NCI-H187 (cell line): Measurements from ENCODE around the gene MRPL21.

Experiments
- DNase-seq, 2 experiments: peaks; one replicate each; lab custom pipeline; 2025; lab: John Stamatoyannopoulos, UW

Gene MRPL21

GRCh38 chr11:68903288-68904247 lies at the start of gene MRPL21, which contains the start of gene IGHMBP2:
Gene MRPL21 (minus strand): TSS chr11:68903832. CDS start chr11:68903810, 22 bp downstream.
Gene IGHMBP2 (plus strand): TSS chr11:68903891. CDS start chr11:68903953, 62 bp downstream.
- DNase-seq: peak; percentile 52 to 58

DNA sequence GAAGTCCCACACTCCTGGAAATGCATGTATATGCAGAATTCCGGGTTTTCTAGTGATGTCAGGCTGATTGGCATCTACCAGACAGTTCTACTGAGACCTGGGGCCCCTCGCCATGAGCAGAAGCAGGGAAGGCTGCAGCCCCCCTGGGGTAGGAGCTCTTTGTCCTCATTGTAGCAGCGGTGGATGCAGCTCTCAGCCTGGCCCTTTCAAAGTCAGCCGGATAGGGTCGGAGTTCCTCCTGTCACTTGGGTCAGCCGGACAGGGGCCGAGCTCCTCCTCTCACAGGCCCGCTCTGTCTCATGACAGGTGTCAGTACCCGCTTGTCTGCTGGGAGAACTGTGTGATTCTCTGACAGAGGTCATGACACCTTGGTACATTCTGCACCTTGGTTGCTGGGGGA lies 47.1 kb upstream of the MRPL21 start:
- DNase-seq: no peak

- no peak for DNase-seq
These were observed 46.6 kb upstream of the MRPL21 start for GRCh38 chr11:68950270-68950669.

DNA sequence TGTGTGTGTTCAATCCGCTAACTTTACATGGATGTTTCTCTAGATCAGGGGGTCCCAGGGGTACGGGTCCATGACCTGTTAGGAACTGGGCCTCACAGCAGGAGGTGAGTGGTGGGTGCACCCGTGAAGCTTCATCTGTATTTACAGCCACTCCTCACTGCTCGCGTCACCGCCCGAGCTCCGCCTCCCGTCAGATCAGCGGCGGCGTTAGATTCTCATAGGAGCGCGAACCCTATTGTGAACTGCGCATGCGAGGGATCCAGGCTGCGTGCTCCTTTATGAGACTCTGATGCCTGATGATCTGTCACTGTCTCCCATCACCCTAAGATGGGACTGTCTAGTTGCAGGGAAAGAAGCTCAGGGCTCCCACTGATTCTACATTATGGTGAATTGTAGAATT lies 45.3 kb upstream of the MRPL21 start:
- DNase-seq: no peak

GRCh38 chr11:68948496-68948895 lies 44.9 kb upstream of the MRPL21 start:
- DNase-seq: no peak

- DNase-seq: no peak
These were observed 43.5 kb upstream of the MRPL21 start for GRCh38 chr11:68947151-68947550.

- DNase-seq: no peak
These were observed 42.9 kb upstream of the MRPL21 start for GRCh38 chr11:68946416-68947090.

- no peak for DNase-seq
These were observed 39.2 kb upstream of the MRPL21 start for GRCh38 chr11:68942751-68943271.

GRCh38 chr11:68942095-68942620 lies 38.5 kb upstream of the MRPL21 start:
- DNase-seq: no peak

DNA sequence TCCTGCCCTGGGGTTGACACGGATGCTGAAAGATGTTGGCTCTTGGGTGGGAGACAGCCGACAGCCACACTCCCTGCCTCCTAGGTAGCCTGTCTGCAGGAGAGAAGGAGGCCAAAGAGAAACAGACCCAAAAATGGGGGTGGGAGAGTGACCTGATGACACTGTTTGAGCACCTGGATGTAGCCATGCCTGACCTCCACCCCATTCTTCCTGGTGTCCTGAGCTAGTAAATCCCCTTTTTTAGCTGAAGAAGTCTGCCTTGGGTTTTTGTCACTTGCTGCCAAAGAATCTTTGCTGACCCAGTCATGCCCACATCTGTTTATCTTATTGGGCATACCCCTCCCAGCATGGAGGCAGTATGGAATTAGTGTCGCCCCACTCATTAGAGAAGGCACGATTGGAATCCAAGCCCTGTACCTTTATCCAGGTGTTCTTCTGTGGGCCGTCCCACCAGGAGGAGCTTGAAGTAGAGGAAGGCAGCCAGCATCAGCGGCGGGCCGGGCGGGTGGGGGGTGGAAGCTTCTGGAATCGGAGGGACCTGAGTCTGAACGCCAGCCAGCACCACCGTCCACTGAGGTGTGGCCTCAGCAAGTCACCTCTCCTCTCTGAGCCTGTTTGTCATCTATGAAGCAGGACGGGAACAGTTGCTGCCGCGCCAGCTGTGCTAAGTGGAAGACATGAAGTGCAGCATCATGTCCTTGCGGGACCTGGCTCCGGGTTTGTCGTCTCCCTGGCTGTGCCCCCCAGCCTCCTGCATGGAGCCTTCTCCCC lies 37.9 kb upstream of the MRPL21 start:
- no peak for DNase-seq

- no peak for DNase-seq
These were observed 37.2 kb upstream of the MRPL21 start for GRCh38 chr11:68940651-68941323.

DNA sequence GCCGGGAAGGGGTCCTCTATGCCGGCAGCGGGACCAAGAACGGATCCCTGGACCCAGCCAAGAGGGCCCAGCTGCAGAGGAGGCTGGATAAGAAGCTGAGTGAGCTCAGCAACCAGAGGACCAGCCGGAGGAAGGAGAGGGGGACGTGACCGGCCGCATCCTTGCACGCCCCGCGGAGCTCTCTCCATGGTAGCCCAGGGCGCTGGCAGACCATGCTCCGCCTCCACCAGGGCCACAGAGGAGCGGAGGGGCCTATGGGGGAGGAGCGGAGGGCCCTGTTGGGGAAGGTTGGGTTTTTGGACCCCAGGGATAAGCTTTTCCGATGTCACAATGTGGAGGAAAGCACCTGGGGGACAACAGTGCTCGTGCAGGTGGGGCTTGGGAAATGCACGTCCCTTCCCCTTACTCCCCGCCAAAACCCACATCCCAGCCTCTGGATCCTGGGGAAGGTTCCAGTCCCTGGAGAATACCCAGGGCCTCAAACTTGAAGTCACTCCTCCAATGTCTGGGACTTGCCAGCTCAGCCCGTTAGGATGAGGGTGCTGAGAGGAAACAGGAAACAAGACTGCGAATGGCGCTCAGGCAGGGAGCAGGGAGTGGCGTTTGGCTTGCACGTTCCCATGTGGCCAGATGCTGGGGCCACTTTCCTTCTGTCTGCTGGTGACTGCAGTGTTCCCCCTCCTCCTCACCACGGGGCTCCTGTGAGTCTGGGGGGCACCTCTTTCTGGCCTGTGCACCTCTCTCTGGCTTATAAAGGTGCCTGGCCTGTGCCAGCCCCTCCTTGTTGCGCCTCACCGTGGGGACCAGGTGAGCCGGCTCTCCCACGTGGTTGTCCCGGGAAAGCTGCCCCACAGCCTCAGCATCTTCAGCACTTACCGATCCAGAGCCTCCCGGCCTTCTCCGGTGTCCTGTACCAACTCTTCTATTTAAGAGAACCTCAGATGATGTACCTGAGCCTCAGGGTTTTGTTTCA lies 36.2 kb upstream of the MRPL21 start:
- DNase-seq: no peak

DNA sequence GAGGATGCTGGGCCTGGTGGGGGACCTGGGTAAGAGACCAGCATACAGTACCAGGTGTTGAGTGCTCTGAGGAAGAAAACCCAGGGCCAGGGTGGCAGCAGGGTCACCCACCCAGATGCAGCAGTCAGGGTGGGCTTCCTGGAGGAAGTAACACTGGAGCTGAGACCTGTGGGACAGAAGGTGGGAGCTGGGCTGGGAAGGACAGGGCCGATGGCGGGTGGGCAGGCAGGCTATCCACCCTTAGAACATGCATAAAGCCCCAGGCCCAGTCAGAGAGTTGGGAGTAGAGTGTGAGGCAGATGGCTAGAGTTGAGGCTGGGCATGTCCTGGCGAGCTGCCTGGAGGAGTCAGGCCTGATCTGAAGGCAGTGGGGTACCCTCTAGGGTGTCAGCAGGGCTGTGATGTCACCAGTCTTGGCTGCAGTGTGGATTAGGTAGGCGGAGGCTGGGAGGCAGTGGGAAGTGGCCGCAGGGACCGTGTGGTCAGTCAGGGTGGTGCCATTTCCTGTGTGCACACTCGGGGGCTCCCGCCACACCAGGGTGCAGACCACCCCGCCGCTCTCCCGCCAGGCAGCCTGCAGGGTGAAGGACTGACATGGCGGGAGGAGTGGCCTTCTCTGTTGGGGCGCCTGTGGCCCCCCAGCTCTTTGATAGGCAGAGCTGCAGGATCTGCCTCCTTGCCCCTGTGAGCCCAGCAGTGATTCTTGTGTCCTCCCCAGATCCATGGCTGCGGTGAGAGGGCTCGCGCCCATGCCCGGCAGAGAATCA lies 35.4 kb upstream of the MRPL21 start:
- no peak for DNase-seq

DNA sequence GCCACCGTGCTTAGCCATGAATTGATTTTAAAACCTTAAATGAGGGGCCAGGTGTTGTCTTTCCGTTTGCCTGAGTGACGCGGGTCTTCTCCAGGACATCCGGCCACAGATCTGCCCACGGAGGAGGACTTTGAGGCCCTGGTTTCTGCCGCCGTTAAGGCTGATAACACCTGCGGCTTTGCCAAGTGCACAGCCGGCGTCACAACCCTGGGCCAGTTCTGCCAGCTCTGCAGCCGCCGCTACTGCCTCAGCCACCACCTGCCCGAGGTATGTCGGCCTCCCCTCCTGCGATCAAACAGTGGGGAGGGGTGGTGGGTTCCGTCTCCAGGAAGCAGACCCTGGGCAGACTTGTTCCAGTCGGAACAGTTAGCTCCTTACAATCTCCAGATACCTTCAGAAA lies 34.5 kb upstream of the MRPL21 start:
- DNase-seq: no peak

- DNase-seq: no peak
These were observed 33.3 kb upstream of the MRPL21 start for GRCh38 chr11:68936676-68937620.

GRCh38 chr11:68936358-68936636 lies 32.7 kb upstream of the MRPL21 start:
- DNase-seq: no peak

DNA sequence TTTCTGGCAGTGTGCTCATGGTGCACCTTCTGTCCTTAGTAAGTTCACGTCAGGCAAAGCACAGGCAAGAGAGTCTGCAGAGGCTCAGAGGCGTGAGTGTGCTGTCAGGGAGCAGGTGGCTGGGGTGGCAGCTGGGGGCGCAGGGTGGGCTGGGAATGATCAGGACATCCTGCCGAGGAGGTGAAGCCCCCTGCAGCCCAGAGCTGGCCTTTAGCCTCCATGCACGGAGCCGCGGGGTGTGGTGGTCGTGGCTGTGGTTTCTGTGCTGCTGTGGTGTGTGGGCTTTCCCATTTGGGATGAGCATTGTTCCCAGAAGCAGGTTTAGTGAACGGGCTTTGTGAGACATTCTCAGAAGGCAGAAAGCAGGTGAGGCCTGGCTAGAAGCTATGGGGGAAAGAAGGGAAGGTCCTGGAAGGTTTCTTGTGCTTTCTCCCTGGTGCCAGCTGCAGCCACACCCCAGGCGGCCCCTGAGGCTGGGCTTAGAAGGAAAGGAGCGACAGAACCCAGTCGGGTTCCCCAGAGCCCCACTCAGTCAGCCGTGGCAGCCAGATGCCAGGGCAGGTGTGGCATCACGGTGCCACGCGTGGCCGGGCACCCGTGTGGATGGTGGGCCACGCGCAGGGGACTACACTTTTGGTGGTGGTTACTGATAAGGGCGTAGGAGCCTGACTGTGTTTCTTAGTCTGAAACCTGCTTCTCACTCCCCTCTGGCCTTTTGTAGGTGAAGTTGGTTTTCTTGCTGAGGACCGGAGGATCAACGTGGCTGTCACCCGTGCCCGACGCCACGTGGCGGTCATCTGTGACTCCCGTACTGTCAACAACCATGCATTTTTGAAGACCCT lies 32.1 kb upstream of the MRPL21 start:
- DNase-seq: no peak
